ENCODE measurements around the gene SLC43A3. TPM values are rescaled to one million over a fixed set of nuclear protein-coding genes. Genes with fewer than 3 reads are reported as not detected.

Gene SLC43A3
- total RNA-seq, 4 donors from 2014 or later: 40.9 to 75.9 (median 60.0) TPM

DNA sequence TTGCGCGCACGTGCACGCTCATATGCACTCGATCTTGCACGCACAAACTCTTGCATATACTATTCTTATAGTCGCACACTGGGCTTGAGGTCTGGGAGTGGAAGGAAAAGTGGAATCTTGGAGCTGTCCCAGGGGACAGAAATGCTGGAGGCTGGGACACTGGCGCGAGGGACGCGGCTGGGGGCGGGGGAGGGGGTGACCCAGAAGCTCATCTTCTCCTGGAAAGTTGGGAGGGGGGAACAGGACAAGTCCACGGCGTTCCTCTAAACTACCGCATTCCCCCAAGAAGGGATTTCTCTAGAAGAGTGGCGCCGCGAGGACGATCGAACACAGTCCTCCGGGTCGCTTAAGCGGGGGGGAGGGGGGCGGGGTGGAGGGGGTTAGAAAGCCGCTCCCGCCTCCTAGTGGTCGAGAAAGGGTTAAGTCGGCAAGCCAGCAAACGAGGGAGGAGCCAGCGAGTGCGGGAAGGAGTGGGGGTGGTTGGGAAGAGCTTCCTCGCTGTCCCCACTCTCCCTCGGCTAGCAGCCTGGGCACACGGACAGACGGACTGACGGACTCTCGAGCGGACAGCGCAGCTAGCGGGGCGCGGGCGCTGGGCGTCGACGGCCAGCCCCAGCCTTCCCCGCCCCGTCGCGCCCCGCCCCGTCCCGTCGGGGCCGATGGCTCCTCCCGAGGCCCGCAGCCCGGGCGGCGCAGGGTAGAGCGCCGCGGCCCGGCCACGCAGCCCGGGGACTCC, 33.3 kb upstream of the SLC43A3 start, which contains the start of gene RTN4RL2:
RTN4RL2 (plus strand) TSS at position 507 of the 736 bp plus-strand sequence. CDS start 338 bp downstream, outside the sequence.
- Histone ChIP-seq H3K9me3 (no peaks in the 10 kb centered on the region), H3K27me3 (peaks cover 78% of the 10 kb centered on the region), H3K27ac (no peak within 1 kb of the TSS), H3K4me3 (peak within 1 kb of the TSS in 1 of 2 donors; percentile 52), H3K36me3 (no peaks in the 10 kb centered on the region), H3K4me1 (peaks cover 0 to 46% (median 27%) of the 10 kb centered on the region in 3 donors)
- TF ChIP-seq EP300 (IDR thresholded peaks at IDR 0.05): no peak
- TF ChIP-seq, protein P1, sequence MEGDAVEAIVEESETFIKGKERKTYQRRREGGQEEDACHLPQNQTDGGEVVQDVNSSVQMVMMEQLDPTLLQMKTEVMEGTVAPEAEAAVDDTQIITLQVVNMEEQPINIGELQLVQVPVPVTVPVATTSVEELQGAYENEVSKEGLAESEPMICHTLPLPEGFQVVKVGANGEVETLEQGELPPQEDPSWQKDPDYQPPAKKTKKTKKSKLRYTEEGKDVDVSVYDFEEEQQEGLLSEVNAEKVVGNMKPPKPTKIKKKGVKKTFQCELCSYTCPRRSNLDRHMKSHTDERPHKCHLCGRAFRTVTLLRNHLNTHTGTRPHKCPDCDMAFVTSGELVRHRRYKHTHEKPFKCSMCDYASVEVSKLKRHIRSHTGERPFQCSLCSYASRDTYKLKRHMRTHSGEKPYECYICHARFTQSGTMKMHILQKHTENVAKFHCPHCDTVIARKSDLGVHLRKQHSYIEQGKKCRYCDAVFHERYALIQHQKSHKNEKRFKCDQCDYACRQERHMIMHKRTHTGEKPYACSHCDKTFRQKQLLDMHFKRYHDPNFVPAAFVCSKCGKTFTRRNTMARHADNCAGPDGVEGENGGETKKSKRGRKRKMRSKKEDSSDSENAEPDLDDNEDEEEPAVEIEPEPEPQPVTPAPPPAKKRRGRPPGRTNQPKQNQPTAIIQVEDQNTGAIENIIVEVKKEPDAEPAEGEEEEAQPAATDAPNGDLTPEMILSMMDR (IDR thresholded peaks at IDR 0.05): peak in 1 of 4 experiments; percentile 12
- 0% methylated on average over 11 to 19 of the region's 66 CpGs for WGBS, 2 donors (ENCODE audit: low coverage in 1 of 2)
- peak; percentile 18 for ATAC-seq

DNA sequence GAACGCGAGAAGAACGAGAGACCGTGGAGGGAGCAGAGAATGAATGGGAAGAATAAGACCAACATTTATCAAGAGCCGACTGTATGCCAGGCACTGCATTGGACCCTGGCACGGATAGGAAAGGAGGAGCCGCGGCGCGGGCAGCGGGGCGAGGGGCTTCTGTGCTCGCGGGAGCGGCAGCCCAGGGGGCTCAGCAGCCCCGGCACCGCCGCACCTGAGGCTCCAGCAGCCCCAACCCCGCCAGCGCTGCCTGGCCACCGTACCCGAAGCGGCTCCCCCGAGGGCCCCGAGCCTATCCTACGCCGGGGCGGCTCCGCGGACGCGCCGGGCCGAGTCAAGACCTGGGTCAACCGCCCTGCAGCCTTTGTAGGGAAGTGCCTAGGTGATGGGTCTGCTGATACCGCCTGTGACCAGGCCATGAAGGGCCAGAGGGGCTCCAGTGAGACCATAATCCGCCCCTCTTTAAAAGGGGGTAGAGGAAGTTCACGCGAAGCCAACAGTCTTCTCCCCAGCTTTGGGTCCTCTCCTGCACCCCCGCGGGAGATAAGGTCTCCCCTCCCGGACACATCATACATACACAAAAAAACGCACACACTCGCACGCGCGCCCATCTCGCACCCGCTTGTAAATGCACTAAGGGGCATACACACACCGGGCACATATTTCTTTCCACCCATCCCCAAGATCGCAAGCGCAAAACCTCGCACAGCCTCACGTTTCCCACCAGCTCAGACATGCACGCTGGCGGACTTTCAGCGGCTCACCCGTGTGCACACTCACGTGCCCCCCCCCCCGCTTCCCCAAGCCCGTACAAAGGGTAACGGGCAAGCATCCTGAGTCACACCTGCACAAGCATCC, 32.5 kb upstream of the SLC43A3 start:
- ATAC-seq: no peak
- no peak for TF ChIP-seq POLR2A (IDR thresholded peaks at IDR 0.05)
- TF ChIP-seq POLR2AphosphoS5 (IDR thresholded peaks at IDR 0.05): no peak
- no peak for TF ChIP-seq EP300 (IDR thresholded peaks at IDR 0.05)
- TF ChIP-seq, protein P1 (IDR thresholded peaks at IDR 0.05): no peak

DNA sequence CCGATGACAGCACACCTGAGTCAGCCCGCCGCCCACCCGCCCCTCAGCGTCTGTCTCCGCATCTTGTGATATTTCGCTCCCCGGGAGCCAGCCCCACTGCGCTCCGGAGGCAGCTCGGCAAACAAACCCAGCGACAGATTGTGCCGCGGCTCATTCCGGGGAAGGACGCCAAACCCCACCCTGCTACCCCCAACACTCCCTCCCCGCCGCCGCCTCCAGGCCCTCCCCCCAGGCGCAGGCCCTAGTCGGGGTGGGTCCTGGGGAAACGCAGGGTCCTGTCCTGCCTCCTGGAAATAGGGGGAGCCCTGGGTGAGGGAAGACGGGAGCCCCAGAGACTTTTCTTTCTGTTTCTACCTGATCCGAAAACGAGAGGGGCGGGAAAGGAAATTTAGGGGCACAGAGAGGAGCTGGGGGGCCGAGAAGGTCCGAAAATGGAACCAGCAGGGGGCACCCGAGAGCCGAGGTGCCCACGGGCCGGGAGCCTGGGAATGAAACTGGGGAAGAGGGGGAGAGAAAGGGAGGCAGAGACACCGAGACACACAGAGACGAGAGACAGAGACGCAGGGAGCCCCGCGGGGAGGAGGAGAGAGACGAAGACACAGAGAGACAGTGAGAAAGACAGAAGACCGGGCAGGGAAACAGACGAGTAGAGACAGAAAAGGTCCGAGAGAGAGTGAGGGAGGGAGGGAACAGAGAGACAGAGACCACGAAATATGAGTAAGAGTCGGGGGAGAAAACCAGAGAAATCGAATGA, 31.7 kb upstream of the SLC43A3 start:
- Histone ChIP-seq H3K27me3 (peaks cover 74% of the 10 kb centered on the region), H3K36me3 (no peaks in the 10 kb centered on the region), H3K4me3 (peak overlapping the region; percentile 4 to 52), H3K4me1 (peaks cover 0 to 46% (median 27%) of the 10 kb centered on the region in 3 donors), H3K27ac (peak overlapping the region in 1 of 4 donors; percentile 15), H3K9me3 (no peaks in the 10 kb centered on the region)
- 1 to 4% methylated on average over 12 to 18 of the region's 44 CpGs for WGBS, 2 donors (ENCODE audit: low coverage in 1 of 2)
- peak; percentile 54 for ATAC-seq
- TF ChIP-seq POLR2AphosphoS5 (IDR thresholded peaks at IDR 0.05) (no peak), EP300 (IDR thresholded peaks at IDR 0.05) (no peak), POLR2A (IDR thresholded peaks at IDR 0.05) (no peak)
- TF ChIP-seq, protein P1 (IDR thresholded peaks at IDR 0.05): peak in 3 of 4 experiments; percentile 67 to 85 (median 67)

More for the DNA sequence above, 32.5 kb upstream of the SLC43A3 start:
- 0 to 2% methylated on average over 9 to 19 of the region's 62 CpGs for WGBS, 2 donors (ENCODE audit: low coverage in 1 of 2)
- Histone ChIP-seq H3K27ac (no peak overlapping the region), H3K9me3 (no peaks in the 10 kb centered on the region), H3K4me1 (peaks cover 0 to 46% (median 27%) of the 10 kb centered on the region in 3 donors), H3K36me3 (no peaks in the 10 kb centered on the region), H3K27me3 (peaks cover 76% of the 10 kb centered on the region), H3K4me3 (peak overlapping the region in 1 of 2 donors; percentile 52)

DNA sequence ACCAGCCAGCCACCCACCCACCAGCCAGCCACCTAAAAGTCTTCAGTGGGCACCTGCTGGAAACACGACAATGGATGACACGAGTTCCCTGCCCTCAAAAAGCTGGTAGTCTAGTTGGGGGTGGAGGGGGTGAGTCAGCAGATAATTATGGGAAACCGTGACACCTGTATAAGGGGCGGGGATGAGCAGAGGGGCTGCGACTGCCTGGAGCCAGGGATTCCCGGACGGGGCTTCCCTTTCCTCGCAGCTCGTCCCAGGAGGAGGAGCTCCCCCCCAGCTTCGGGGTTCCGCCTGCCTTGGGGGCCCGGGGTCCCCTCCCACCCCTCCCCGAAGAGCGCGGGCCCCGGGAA, 31.1 kb upstream of the SLC43A3 start:
- WGBS, 2 donors (ENCODE audit: low coverage in 1 of 2): 0% methylated on average over 2 of the region's 16 CpGs; no CpG with 5 or more reads in 1 of the 2 donors
- peak; percentile 2 for ATAC-seq
- Histone ChIP-seq H3K4me3 (peak overlapping the region; percentile 4 to 52), H3K9me3 (no peaks in the 10 kb centered on the region), H3K27ac (peak overlapping the region in 1 of 4 donors; percentile 15), H3K27me3 (peaks cover 75% of the 10 kb centered on the region), H3K4me1 (peaks cover 0 to 46% (median 27%) of the 10 kb centered on the region in 3 donors), H3K36me3 (no peaks in the 10 kb centered on the region)
- TF ChIP-seq, protein P1 (IDR thresholded peaks at IDR 0.05): no peak
- TF ChIP-seq POLR2AphosphoS5 (IDR thresholded peaks at IDR 0.05): no peak
- TF ChIP-seq EP300 (IDR thresholded peaks at IDR 0.05): no peak
- TF ChIP-seq POLR2A (IDR thresholded peaks at IDR 0.05): no peak

Measured in gastroesophageal sphincter (tissue), 4 donors.